A673 (cell line): ENCODE results near the gene LTBP2. TPM values are rescaled to one million over a fixed set of nuclear protein-coding genes. Genes with fewer than 3 reads are reported as not detected.

Experiments
- BruUV-seq: library from RNA; stranded (reverse); fragments of 400-500 nt; replicated peaks from 2 replicates; lab custom pipeline; 2021; lab: Mats Ljungman, UMichigan
- CTCF ChIA-PET: fragments of 300-600 bp; sonication (Branson Sonifier 250); formaldehyde crosslinking; loops from one replicate; lab custom pipeline; 2022; ENCODE audit warnings: antibody characterized with exemption; lab: Charles Lee
- POLR2A ChIA-PET: fragments of 300-600 bp; sonication (Branson Sonifier 250); formaldehyde crosslinking; loops from one replicate; lab custom pipeline; 2022; ENCODE audit warnings: antibody characterized with exemption; ENCODE audit not compliant: low non-redundant PET; lab: Charles Lee
- DNase-seq: peaks from one replicate; pipeline ENCODE4 v3.0.0-alpha.2; 2015; ENCODE audit warnings: low spot score
- H3K27ac ChIP-seq: fragments of 200-600 bp; sonication (generic); 2 replicates; pipeline ENCODE4 v1.5.1; 2016; ENCODE audit warnings: mixed run types, low read depth, mild to moderate bottlenecking, mixed read lengths, antibody characterized with exemption, low read length; ENCODE audit not compliant: poor library complexity, severe bottlenecking
- H3K27me3 ChIP-seq: fragments of 200-600 bp; sonication (generic); replicated peaks from 2 replicates; pipeline ENCODE4 v1.6.1; 2017; ENCODE audit warnings: mixed run types, low read depth, mild to moderate bottlenecking, mixed read lengths, antibody characterized with exemption, low read length; ENCODE audit not compliant: insufficient read depth, poor library complexity
- H3K36me3 ChIP-seq: fragments of 200-600 bp; sonication (generic); 2 replicates; pipeline ENCODE4 v1.6.1; 2016; ENCODE audit warnings: mixed run types, mild to moderate bottlenecking, mixed read lengths, antibody characterized with exemption, low read length; ENCODE audit not compliant: insufficient read depth, poor library complexity, severe bottlenecking
- H3K4me1 ChIP-seq: fragments of 200-600 bp; sonication (generic); 2 replicates; pipeline ENCODE4 v1.6.1; 2017; ENCODE audit warnings: mixed run types, mild to moderate bottlenecking, mixed read lengths, antibody characterized with exemption, low read length; ENCODE audit not compliant: insufficient read depth, poor library complexity, severe bottlenecking
- H3K4me3 ChIP-seq: fragments of 200-600 bp; sonication (generic); 2 replicates; pipeline ENCODE4 v1.5.1; 2016; ENCODE audit warnings: low read depth, mixed run types, mild to moderate bottlenecking, mixed read lengths, low read length; ENCODE audit not compliant: poor library complexity, severe bottlenecking
- H3K9me3 ChIP-seq: fragments of 200-600 bp; sonication (generic); 2 replicates; pipeline ENCODE4 v1.6.1; 2016; ENCODE audit warnings: mixed run types, low read depth, mild to moderate bottlenecking, mixed read lengths, antibody characterized with exemption, low read length; ENCODE audit not compliant: poor library complexity, severe bottlenecking
- CTCF ChIP-seq: fragments of 300-800, 200-600 bp; sonication (generic); conservative IDR thresholded peaks from 2 replicates; pipeline ENCODE4 v1.5.1; 2017; ENCODE audit warnings: low read depth, mild to moderate bottlenecking, antibody characterized with exemption, low read length, moderate library complexity, mixed read lengths
- EZH2 ChIP-seq: fragments of 200-600 bp; sonication (generic); IDR thresholded peaks from 2 replicates; pipeline ENCODE4 v1.6.1; 2017; ENCODE audit warnings: borderline replicate concordance, low read depth, mild to moderate bottlenecking, mixed read lengths, antibody characterized with exemption, low read length; ENCODE audit not compliant: poor library complexity, severe bottlenecking
- intact Hi-C: fragments of 100-400 bp; cut with micrococcal nuclease; formaldehyde crosslinking; loops from one replicate; pipeline ENCODE4 v1.10.0; 2022; ENCODE audit not compliant: unreplicated experiment
- total RNA-seq: library from RNA; stranded (reverse); gene quantifications from 2 replicates; pipeline ENCODE4 v1.2.3, GENCODE V29; 2021

Gene LTBP2
- total RNA-seq, 1 experiment from 2014 or later: 0.26 TPM

GRCh38 chr14:74522740-74523139, 89.3 kb downstream of the LTBP2 start:
- no TSS peak for BruUV-seq
- Histone ChIP-seq H3K27me3 (no peaks in the 10 kb centered on the region), H3K36me3 (no peaks in the 10 kb centered on the region), H3K9me3 (no peaks in the 10 kb centered on the region), H3K4me3 (no peak overlapping the region), H3K4me1 (no peaks in the 10 kb centered on the region), H3K27ac (no peak overlapping the region)
- ChIA-PET CTCF (no interaction called here), POLR2A (no interaction called here)
- intact Hi-C loops: no loop called here
- DNase-seq: no peak
- TF ChIP-seq EZH2: no peak
- no peak for TF ChIP-seq CTCF

GRCh38 chr14:74521756-74522155, 90.3 kb downstream of the LTBP2 start:
- no peak overlapping the region for H3K27ac ChIP-seq
- ChIA-PET POLR2A (no interaction called here), CTCF (no interaction called here)
- no peaks in the 10 kb centered on the region for H3K27me3 ChIP-seq
- no peaks in the 10 kb centered on the region for H3K4me1 ChIP-seq
- no TSS peak for BruUV-seq
- no peaks in the 10 kb centered on the region for H3K9me3 ChIP-seq
- DNase-seq: no peak
- intact Hi-C loops: no loop called here
- H3K4me3 ChIP-seq: no peak overlapping the region
- no peaks in the 10 kb centered on the region for H3K36me3 ChIP-seq
- no peak for TF ChIP-seq EZH2
- no peak for TF ChIP-seq CTCF

- POLR2A ChIA-PET: no interaction called here
Measured at GRCh38 chr14:74519316-74520074, 92.5 kb downstream of the LTBP2 start.

GRCh38 chr14:74518221-74518620, 93.8 kb downstream of the LTBP2 start:
- TF ChIP-seq EZH2: no peak
- no peak for TF ChIP-seq CTCF
- Histone ChIP-seq H3K36me3 (no peaks in the 10 kb centered on the region), H3K27me3 (no peaks in the 10 kb centered on the region), H3K27ac (no peak overlapping the region), H3K9me3 (no peaks in the 10 kb centered on the region), H3K4me3 (no peak overlapping the region), H3K4me1 (no peaks in the 10 kb centered on the region)
- BruUV-seq: no TSS peak
- intact Hi-C loops: no loop called here
- CTCF ChIA-PET: no interaction called here
- DNase-seq: no peak
- POLR2A ChIA-PET: no interaction called here

More at GRCh38 chr14:74519316-74520074, 92.5 kb downstream of the LTBP2 start:
- no peak for DNase-seq
- H3K4me3 ChIP-seq: no peak overlapping the region
- H3K27ac ChIP-seq: no peak overlapping the region
- H3K9me3 ChIP-seq: no peaks in the 10 kb centered on the region
- CTCF ChIA-PET: no interaction called here
- H3K4me1 ChIP-seq: no peaks in the 10 kb centered on the region
- BruUV-seq: no TSS peak
- intact Hi-C loops: no loop called here
- no peak for TF ChIP-seq EZH2
- no peaks in the 10 kb centered on the region for H3K27me3 ChIP-seq
- H3K36me3 ChIP-seq: no peaks in the 10 kb centered on the region
